Omental fat pad (tissue), 4 donors: ENCODE results near the gene FOXR2. TPM values are rescaled to one million over a fixed set of nuclear protein-coding genes. Genes with fewer than 3 reads are reported as not detected.

ENCODE experiments used
- ATAC-seq: fragments of 150-250 bp; one replicate; pipeline ENCODE4 v1.9.1; 2016; ENCODE audit warnings: mild to moderate bottlenecking, moderate library complexity; ENCODE audit not compliant: low FRiP score
- DNase-seq: peaks from one replicate; pipeline ENCODE4 v3.0.0-alpha.2; 2019; ENCODE audit warnings: low spot score
- CTCF ChIP-seq, 3 donors: fragments of 450-650 bp; IDR thresholded peaks; one replicate each; pipeline ENCODE4 v1.5.1; 2016 to 2017; ENCODE audit warnings: antibody characterized with exemption in 3 of 3, mild to moderate bottlenecking in 3 of 3, moderate library complexity in 2 of 3
- total RNA-seq, 4 donors: library from RNA; depleted of rRNA; stranded (reverse); fragments of >200 nt; gene quantifications; one replicate each; pipeline ENCODE4 v1.1.0, GENCODE V29; 2016

Gene FOXR2
- total RNA-seq, 4 donors from 2014 or later, result not detected

DNA sequence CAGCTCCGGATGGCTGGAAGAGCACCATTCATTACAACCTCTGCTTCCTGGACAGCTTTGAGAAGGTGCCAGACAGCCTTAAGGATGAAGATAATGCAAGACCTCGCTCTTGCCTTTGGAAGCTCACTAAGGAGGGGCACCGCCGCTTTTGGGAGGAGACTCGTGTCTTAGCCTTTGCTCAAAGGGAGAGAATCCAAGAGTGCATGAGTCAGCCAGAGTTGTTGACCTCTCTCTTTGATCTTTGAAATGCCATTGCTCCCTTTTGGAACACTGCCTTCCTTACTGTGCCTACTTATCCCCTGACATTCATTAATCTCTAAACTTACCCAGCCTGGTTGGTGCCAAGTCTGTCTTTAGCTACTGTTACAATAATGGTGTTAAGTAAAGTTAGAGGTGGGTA is 1.2 kb downstream of the FOXR2 start:
- no peak for ATAC-seq
- no peak for DNase-seq
- no peak for TF ChIP-seq CTCF (IDR thresholded peaks at IDR 0.05)

DNA sequence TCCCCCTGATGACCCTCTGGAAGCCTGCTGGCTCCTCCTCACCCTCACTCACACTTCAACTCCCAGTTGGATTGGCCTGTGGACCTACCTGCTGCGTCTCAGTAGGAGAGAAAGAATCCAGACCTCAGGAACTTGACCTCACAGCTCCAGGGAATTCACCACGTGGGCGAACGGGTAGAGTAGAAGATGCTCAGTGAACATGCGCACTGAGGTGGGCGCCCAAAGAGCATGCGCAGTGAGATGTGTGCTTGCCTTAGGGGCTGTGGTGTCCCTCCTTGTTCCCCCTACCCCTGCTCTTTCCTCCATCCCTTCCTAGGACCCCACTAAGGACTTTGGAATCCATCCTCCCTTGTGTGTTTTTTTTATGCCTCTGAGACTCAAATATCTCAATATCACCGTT is 12.9 kb downstream of the FOXR2 start:
- TF ChIP-seq CTCF (IDR thresholded peaks at IDR 0.05), result no peak
- ATAC-seq (no peak), DNase-seq (no peak)

- no peak for ATAC-seq
- DNase-seq, result no peak
- no peak for TF ChIP-seq CTCF (IDR thresholded peaks at IDR 0.05)
Measured at GRCh38 chrX:55638933-55639332, 15.7 kb downstream of the FOXR2 start.

DNA sequence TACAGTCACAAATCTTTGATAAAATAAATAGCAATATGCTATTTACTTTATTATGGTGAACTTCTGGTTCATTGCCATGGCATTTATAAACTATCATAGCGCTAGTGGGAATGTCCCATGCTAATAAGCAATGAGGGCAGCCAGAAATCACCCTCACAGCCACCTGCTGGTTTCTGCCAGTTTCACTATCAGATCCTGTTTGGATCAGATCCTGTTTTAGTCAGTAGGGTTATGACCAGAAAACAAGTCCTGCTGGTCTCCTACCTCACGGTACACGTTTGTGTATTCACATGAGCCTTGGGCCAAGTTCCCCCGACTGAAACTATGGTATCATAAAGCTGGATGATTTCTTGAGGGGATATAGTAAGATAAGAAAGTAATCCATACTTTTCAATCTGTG is 17.7 kb downstream of the FOXR2 start:
- DNase-seq (no peak), ATAC-seq (no peak)
- TF ChIP-seq CTCF (IDR thresholded peaks at IDR 0.05), result no peak

DNA sequence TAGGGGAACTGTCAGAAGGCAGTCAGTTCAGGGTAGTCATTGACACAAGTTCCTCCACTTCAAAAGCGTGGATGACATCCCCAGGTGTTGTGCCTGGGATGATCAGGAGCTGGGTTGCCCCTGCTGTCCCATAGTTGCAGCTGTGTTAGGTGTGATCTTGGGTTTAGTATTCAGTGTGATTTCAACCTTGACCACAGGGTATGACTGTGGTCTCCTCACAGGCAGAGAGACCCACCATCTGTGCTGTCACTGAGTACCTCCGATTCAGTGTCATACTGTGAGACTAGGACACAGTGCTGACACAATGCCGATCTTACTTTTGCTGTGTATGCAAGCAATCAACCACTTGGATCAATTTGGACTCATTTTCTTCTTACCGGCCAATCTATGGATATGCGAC is 25.2 kb downstream of the FOXR2 start:
- no peak for TF ChIP-seq CTCF (IDR thresholded peaks at IDR 0.05)
- DNase-seq, result no peak
- no peak for ATAC-seq

DNA sequence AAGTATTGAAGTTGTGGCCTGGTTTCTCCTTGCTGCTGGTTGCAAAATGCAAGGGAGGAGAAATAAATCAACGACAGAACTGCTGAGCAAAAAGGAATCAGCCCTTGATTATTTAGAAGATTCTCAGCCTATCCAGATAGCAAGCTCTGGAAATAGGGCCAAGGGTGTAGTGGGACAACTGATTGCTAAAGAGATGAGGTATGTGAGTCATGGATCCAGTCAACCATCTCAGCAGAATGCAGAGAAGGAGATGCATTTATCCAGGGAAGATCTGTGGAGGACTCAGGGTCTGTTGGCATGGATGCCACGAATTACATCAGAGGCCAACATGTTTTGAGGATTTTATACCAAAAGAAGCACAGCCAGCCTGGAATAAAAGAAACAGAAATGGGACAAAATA is 36.7 kb downstream of the FOXR2 start:
- ATAC-seq, result no peak
- no peak for TF ChIP-seq CTCF (IDR thresholded peaks at IDR 0.05)
- DNase-seq, result no peak

DNA sequence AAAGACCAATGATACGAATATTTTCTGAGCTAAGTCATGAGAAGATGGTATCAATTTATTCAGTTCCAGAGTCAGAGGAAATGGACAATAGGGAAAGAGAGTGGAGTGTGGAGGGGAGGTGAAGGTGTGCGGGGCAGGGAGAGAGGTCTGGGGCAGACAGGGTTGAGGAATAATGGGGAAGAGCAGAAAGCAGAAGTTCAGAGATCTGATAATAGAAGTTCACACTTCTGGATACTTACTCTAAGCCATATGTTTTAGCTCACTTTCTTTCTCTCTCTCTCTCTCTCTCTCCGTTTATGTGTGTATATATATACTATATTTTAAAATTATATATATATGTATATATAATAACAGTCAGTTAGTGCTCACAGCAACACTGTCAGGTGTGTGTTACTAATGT is 40.4 kb downstream of the FOXR2 start:
- no peak for TF ChIP-seq CTCF (IDR thresholded peaks at IDR 0.05)
- no peak for ATAC-seq
- DNase-seq, result no peak
